HFF-Myc (cell line): Measurements from ENCODE around the gene MOCS2.

Experiments
- DNase-seq: peaks from one replicate; pipeline ENCODE4 v3.0.0-alpha.2; 2011; ENCODE audit warnings: low read depth; ENCODE audit errors: extremely low read depth
- H3K4me3 ChIP-seq: replicated peaks from 2 replicates; pipeline ENCODE4 v1.5.1; 2011; ENCODE audit warnings: low read depth, mild to moderate bottlenecking, control low read depth, low read length
- TF ChIP-seq, protein P1 (sequence below): IDR thresholded peaks from 2 replicates; pipeline ENCODE4 v1.5.1; 2012; ENCODE audit warnings: mild to moderate bottlenecking, low read depth, low read length, control low read depth; ENCODE audit errors: missing control alignments

Gene MOCS2

GRCh38 chr5:53109443-53110127 lies at the start of gene MOCS2:
Gene MOCS2, minus strand, starts transcription at chr5:53109757. Its CDS starts 2,583 bp downstream, at chr5:53107174.
- peak; percentile 64 for DNase-seq
- H3K4me3 ChIP-seq = peak within 1 kb of the TSS; percentile 76
- TF ChIP-seq, protein P1, sequence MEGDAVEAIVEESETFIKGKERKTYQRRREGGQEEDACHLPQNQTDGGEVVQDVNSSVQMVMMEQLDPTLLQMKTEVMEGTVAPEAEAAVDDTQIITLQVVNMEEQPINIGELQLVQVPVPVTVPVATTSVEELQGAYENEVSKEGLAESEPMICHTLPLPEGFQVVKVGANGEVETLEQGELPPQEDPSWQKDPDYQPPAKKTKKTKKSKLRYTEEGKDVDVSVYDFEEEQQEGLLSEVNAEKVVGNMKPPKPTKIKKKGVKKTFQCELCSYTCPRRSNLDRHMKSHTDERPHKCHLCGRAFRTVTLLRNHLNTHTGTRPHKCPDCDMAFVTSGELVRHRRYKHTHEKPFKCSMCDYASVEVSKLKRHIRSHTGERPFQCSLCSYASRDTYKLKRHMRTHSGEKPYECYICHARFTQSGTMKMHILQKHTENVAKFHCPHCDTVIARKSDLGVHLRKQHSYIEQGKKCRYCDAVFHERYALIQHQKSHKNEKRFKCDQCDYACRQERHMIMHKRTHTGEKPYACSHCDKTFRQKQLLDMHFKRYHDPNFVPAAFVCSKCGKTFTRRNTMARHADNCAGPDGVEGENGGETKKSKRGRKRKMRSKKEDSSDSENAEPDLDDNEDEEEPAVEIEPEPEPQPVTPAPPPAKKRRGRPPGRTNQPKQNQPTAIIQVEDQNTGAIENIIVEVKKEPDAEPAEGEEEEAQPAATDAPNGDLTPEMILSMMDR = no peak

GRCh38 chr5:53151713-53152458 lies 42.3 kb upstream of the MOCS2 start:
- H3K4me3 ChIP-seq = no peak overlapping the region
- DNase-seq = peak; percentile 78
- TF ChIP-seq, protein P1 = no peak

GRCh38 chr5:53133020-53133419 lies 23.5 kb upstream of the MOCS2 start:
- no peak for DNase-seq
- H3K4me3 ChIP-seq = no peak overlapping the region
- TF ChIP-seq, protein P1 = no peak

DNA sequence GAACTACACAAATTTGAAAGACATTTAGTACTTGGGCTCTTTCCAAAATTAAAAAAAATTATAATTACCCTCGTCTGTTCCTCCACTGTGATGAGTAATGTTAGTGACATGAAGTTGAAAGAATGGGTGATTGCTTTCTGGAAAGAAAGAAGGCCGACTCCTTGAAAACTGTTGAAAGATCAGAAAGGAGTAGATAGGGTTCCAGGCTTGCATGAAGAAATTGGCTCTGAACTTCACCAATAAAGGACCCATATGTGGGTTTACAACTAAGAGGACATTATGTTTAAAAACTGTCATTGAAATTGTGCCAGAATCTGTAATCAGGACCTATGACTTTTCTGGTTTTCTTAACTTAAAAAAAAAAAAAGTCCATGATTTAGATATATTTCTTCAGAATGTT lies 20.7 kb upstream of the MOCS2 start:
- TF ChIP-seq, protein P1 = no peak
- H3K4me3 ChIP-seq = no peak overlapping the region
- DNase-seq = no peak

- DNase-seq = no peak
- TF ChIP-seq, protein P1 = no peak
- no peak overlapping the region for H3K4me3 ChIP-seq
These were observed 18.9 kb upstream of the MOCS2 start for GRCh38 chr5:53128481-53128880.

DNA sequence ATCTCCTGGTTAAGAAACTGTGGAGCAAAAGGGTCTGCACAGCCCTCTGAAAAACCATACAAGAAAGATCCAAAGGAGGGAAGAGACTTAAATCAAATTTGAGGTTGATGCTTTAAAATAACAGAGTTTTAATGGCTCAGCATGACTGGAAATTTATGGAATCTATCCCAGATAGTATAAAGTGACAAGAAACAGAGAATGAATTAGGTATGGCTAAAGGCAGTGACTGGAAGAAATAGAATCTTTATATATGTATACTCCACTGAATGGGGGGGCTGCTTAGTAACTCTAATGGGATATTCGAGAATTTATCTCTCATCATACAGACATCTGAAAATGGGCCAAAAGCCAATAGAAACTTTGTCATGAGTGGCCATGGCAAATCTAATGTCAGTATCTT lies 17.6 kb upstream of the MOCS2 start:
- TF ChIP-seq, protein P1 = no peak
- no peak for DNase-seq
- H3K4me3 ChIP-seq = no peak overlapping the region

DNA sequence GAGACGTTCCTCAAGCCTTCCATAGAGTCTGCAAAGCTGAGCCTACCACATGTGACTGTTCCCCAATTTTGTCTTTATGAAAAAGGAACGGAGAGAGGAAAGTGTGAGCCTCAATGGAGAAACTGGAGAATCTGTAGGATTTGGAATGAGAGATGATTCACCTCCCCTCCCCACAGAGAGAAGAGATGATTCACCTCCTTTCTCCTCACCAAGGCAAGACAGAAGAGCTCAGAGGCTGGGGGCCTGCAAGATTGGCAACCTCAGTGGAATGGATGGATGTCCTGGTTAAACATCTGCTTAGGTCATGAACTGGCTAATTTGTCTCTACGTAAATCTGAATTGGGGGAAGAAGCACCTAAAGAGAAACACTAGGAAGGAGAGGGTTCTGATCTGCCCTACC lies 17.0 kb upstream of the MOCS2 start:
- no peak overlapping the region for H3K4me3 ChIP-seq
- TF ChIP-seq, protein P1 = no peak
- DNase-seq = no peak
